ENCODE results near the gene PSMD1. TPM values are rescaled to one million over a fixed set of nuclear protein-coding genes. Genes with fewer than 3 reads are reported as not detected.

Gene PSMD1
- total RNA-seq, 2 experiments from 2014 or later = 106 TPM

DNA sequence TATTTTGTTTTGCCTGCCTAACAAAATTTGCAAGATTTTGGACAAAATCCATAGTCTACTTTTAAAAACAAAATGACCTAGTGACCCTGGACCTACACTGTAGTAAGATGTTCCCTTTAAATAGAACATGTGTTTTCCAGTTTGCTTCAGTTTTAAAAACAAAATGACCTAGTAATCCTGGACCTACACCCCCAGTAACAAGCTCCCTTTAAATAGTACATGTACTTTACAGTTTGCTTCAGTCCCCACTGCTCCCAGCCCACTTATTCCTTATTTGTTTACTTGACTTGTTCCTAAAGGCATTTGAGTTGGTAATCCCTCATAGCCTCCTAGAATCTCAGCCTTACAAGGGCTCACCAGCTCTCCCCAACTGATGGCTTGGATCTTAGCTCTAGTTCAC lies 102.6 kb downstream of the PSMD1 start:
- intact Hi-C loops (cut with micrococcal nuclease) = no loop called here
- no peaks in the 10 kb centered on the region for H3K27me3 Mint-ChIP-seq (ENCODE audit: low read depth)
- H3K4me1 Mint-ChIP-seq (ENCODE audit: low read depth) = peaks cover 14% of the 10 kb centered on the region
- H3K36me3 Mint-ChIP-seq (ENCODE audit: low read depth) = peaks cover 10% of the 10 kb centered on the region
- H3K4me3 Mint-ChIP-seq = no peak overlapping the region
- CTCF ChIA-PET = interaction anchor here (1.7 kb wide), 1 partner anchor 21 kb away, joined by 5 read pairs; no protein-coding TSS in a partner anchor
- no peak overlapping the region for H3K27ac Mint-ChIP-seq
- no peak for DNase-seq
- H3K9me3 Mint-ChIP-seq = no peaks in the 10 kb centered on the region

DNA sequence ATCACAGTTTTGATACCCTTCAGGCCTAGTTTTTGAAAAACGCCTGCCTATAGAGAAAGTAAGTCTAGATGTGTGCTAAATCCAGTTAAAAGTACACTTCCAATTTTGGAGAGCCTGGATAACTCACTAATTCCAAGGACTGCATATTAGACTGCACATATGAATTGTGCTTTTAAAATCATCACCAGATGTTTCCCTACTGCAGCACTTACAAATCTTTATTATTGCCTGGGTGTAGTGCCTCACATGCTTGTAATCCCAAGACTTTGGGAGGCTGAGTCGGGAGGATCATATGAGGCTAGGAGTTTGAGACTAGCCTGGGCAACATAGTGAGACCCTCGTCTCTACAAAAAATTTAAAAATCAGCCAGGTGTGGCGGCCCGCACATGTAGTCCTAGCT lies 104.0 kb downstream of the PSMD1 start:
- peaks cover 14% of the 10 kb centered on the region for H3K36me3 Mint-ChIP-seq (ENCODE audit: low read depth)
- H3K4me3 Mint-ChIP-seq = no peak overlapping the region
- DNase-seq = no peak
- no peak overlapping the region for H3K27ac Mint-ChIP-seq
- intact Hi-C loops (cut with micrococcal nuclease) = no loop called here
- H3K9me3 Mint-ChIP-seq = no peaks in the 10 kb centered on the region
- no peaks in the 10 kb centered on the region for H3K27me3 Mint-ChIP-seq (ENCODE audit: low read depth)
- H3K4me1 Mint-ChIP-seq (ENCODE audit: low read depth) = peaks cover 14% of the 10 kb centered on the region
- CTCF ChIA-PET = no interaction called here

DNA sequence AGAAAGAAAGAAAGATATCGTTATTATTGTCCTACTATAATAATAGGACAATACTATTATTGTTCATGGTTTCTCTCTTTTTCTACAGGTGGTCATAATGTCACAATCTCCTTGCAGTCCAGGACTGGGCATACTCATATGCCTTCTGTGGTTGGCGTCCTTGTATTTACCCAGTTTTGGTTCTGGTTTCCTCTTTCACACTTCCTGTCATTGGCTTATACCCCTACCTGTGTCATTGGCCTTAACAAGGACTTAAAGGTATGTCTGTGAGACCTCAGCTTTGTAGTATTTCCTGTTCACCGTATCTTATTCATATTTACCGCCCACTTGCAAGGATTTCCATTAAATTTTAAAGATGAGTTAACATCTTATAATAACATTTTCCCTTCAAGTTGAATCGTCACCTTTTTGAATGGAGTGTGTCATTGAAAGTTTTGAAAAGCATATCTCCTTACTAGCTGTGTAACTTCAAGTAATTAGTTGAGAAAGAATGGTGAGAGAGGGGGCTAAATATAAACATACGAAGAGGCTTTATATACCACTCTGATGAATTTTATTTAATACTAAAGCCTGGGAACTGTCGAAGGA lies 104.7 kb downstream of the PSMD1 start:
- H3K27me3 Mint-ChIP-seq (ENCODE audit: low read depth) = no peaks in the 10 kb centered on the region
- no peak overlapping the region for H3K4me3 Mint-ChIP-seq
- no peaks in the 10 kb centered on the region for H3K9me3 Mint-ChIP-seq
- peak overlapping the region; percentile 68 for H3K27ac Mint-ChIP-seq
- intact Hi-C loops (cut with micrococcal nuclease) = no loop called here
- H3K4me1 Mint-ChIP-seq (ENCODE audit: low read depth) = peaks cover 14% of the 10 kb centered on the region
- no peak for DNase-seq
- H3K36me3 Mint-ChIP-seq (ENCODE audit: low read depth) = peaks cover 12% of the 10 kb centered on the region
- CTCF ChIA-PET = no interaction called here

DNA sequence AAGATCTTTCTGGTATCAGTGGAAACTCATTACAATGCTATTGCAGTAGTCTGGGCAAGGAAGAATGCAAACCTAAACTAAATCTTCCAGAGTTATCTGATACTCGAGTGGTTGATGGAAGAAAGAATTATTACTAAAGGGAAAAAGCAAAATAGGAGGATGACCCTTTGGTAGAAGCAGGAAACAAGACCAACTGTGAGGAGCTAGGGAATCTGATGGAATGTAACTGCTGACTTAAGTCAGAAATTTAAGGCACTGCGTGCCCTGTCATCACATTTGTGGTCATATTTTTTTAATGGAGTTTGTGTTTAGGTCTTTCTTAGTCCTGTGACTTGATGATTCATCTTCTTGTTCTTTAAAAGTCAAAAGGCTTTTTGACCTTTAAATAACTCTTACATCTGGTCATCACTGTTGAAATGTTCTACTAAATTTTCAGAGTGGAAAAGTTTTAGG lies 105.2 kb downstream of the PSMD1 start:
- DNase-seq = no peak
- Mint-ChIP-seq H3K4me3 (no peak overlapping the region), H3K9me3 (no peaks in the 10 kb centered on the region), H3K27ac (peak overlapping the region; percentile 68), H3K27me3 (ENCODE audit: low read depth) (no peaks in the 10 kb centered on the region), H3K4me1 (ENCODE audit: low read depth) (peaks cover 18% of the 10 kb centered on the region), H3K36me3 (ENCODE audit: low read depth) (peaks cover 15% of the 10 kb centered on the region)
- intact Hi-C loops (cut with micrococcal nuclease) = no loop called here
- CTCF ChIA-PET = no interaction called here

DNA sequence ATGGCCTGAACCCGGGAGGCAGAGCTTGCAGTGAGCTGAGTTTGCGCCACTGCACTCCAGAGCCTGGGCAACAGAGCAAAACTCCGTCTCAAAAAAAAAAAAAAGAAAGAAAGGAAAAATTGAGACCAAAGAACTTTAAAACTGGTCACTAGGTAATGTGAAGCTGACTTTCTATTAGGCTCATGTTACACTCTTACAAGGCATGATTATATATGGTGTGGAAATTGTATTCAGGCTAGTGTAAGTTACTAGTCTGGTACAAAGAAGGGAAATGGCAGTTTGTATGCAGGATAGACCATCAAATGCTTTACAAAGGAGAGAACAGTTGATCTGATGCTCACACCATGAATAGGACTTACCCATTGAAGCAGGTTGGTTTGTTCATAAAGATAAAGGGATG lies 106.3 kb downstream of the PSMD1 start:
- CTCF ChIA-PET = no interaction called here
- intact Hi-C loops (cut with micrococcal nuclease) = no loop called here
- no peak for DNase-seq
- H3K4me3 Mint-ChIP-seq = no peak overlapping the region
- H3K27me3 Mint-ChIP-seq (ENCODE audit: low read depth) = no peaks in the 10 kb centered on the region
- peaks cover 29% of the 10 kb centered on the region for H3K4me1 Mint-ChIP-seq (ENCODE audit: low read depth)
- peaks cover 23% of the 10 kb centered on the region for H3K36me3 Mint-ChIP-seq (ENCODE audit: low read depth)
- no peak overlapping the region for H3K27ac Mint-ChIP-seq
- H3K9me3 Mint-ChIP-seq = no peaks in the 10 kb centered on the region

DNA sequence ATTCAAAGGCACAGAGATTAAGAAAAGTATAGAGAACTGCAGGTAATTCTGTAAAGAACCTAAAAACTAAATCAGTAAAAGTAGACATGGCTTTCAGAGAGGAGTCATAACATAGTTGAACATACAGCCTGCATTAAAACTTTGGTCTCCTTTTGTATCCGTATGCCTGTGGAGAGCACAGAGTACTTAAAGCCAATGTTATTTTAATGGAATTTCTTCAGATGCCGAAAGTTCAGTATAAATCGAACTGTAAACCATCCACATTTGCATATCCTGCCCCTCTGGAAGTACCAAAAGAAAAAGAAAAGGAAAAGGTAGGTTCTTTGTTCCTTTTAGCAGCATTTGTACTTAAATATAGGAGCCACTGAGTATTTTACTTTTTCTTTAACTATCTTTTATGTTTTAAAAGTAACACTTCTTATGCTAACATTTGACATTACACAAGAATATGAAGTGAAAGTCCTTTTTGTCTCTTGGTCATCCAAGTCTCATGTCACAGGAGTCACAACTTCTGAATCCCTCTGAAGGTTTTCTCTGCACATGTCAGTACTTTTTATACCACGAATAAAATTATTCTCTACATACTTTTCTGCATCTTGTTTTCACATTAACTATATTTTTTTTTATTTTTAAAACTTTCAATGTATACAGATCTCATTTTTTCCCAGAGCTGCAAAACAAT lies 106.9 kb downstream of the PSMD1 start:
- H3K4me3 Mint-ChIP-seq = no peak overlapping the region
- no peak for DNase-seq
- peaks cover 34% of the 10 kb centered on the region for H3K4me1 Mint-ChIP-seq (ENCODE audit: low read depth)
- peaks cover 27% of the 10 kb centered on the region for H3K36me3 Mint-ChIP-seq (ENCODE audit: low read depth)
- no peak overlapping the region for H3K27ac Mint-ChIP-seq
- H3K9me3 Mint-ChIP-seq = no peaks in the 10 kb centered on the region
- CTCF ChIA-PET = no interaction called here
- no peaks in the 10 kb centered on the region for H3K27me3 Mint-ChIP-seq (ENCODE audit: low read depth)
- intact Hi-C loops (cut with micrococcal nuclease) = no loop called here

DNA sequence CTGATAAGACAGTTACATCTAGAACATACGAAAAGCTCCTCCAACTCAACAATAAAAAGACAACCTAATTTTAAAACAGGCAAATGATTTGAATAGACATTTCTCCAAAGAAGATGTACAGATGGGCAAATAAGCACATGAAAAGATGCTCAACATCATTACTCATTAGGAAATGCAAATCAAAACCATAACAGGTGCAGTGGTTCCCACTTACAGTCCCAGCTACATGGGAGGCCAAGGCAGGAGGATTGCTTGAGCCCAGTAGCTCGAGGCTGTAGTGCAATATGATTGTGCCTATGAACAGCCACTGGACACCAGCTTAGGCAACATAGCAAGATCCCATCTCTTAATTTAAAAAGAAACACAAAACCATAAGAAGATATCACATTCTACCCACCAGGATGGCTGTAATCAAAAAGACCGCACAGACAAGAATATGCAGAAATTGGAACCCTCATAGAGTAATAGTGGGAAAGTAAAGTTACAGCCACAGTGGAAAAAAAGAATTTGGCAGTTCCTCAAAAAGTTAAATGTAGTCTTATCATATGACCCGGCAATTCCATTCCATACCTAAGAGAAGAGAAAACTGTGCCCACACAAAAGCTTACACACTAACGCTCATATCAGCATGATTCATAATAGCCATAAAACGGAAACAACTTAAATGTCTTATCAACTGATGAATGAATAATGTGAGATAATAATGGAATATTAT lies 111.2 kb downstream of the PSMD1 start:
- no peak for DNase-seq
- Mint-ChIP-seq H3K36me3 (ENCODE audit: low read depth) (peaks cover 45% of the 10 kb centered on the region), H3K27me3 (ENCODE audit: low read depth) (no peaks in the 10 kb centered on the region), H3K4me3 (no peak overlapping the region), H3K4me1 (ENCODE audit: low read depth) (peaks cover 22% of the 10 kb centered on the region), H3K27ac (peak overlapping the region; percentile 9), H3K9me3 (no peaks in the 10 kb centered on the region)
- CTCF ChIA-PET = no interaction called here
- intact Hi-C loops (cut with micrococcal nuclease) = no loop called here

DNA sequence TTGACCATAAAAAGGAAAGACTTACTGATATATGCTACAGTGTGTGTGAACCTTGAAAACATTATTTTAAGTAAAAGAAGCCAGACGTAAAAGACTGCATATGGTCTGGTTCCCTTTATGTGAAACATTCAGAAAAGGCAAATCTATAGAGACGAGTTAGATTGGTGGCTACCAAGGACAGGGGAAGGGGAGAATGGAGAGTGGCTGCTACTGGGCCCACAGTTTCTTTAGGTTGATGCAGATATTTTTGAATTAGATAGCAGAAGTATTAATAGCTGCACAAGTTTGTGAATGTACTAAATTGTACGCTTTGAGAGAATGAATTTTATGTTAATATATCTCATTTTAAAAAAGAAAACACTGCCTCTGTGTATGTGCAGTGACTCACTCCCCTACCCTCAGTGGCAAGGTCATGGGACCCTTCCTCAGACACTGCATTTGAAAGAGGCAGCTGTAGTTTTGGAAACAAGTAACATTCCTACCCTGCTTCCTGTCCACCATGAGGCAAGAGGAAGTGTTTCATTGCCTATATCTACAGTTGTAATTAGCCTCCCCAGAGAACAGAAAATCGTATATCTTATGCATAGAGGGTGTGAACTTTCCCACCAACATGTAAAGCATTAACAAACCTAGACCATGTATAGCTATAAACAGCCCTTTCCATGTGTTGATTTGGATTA lies 111.9 kb downstream of the PSMD1 start:
- Mint-ChIP-seq H3K4me3 (no peak overlapping the region), H3K27ac (no peak overlapping the region), H3K27me3 (ENCODE audit: low read depth) (no peaks in the 10 kb centered on the region), H3K36me3 (ENCODE audit: low read depth) (peaks cover 45% of the 10 kb centered on the region), H3K9me3 (no peaks in the 10 kb centered on the region), H3K4me1 (ENCODE audit: low read depth) (peaks cover 22% of the 10 kb centered on the region)
- intact Hi-C loops (cut with micrococcal nuclease) = no loop called here
- CTCF ChIA-PET = interaction anchor here (1.0 kb wide), 1 partner anchor 247 kb away, joined by 3 read pairs; no protein-coding TSS in a partner anchor
- no peak for DNase-seq

DNA sequence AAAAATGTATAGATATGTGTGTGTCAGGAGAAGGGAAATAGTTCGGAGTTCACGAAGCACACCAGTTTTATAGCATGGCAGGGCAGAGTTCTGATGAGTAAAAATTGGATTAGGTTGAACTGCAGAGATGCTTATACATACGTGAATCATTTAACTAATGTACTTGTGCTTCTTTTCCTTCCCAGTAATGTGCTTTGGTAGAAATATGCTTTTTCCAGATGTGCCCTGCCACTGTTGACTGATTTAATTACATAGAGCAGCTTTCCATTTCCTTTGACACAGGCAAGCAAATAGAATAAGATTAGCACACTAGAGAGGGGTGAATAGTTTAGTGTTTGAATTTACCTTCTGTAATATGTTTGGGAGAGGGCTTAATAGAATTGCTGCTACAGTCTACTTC lies 112.8 kb downstream of the PSMD1 start:
- no peaks in the 10 kb centered on the region for H3K27me3 Mint-ChIP-seq (ENCODE audit: low read depth)
- H3K4me3 Mint-ChIP-seq = no peak overlapping the region
- intact Hi-C loops (cut with micrococcal nuclease) = no loop called here
- H3K36me3 Mint-ChIP-seq (ENCODE audit: low read depth) = peaks cover 45% of the 10 kb centered on the region
- no peaks in the 10 kb centered on the region for H3K9me3 Mint-ChIP-seq
- DNase-seq = no peak
- CTCF ChIA-PET = interaction anchor here (1.0 kb wide), 1 partner anchor 246 kb away, joined by 3 read pairs; no protein-coding TSS in a partner anchor
- no peak overlapping the region for H3K27ac Mint-ChIP-seq
- H3K4me1 Mint-ChIP-seq (ENCODE audit: low read depth) = peaks cover 22% of the 10 kb centered on the region

DNA sequence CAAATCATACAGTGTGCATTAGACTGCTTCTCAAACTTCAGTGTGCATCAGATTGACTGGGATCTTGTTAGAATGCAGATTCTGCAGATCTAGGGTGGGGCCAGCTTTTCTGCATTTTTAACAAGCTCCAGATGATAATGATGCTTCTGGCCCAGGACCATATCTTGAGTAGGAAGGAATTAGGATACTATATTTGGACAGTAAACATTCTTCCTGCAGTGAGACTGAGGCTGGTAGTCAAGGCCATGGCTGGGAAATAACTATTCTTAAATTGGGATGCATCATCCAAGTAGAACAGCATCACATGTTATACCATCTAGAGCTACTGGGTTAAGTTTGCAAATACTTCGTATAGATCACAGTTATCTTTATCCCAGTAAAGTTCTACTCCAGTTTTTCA lies 113.4 kb downstream of the PSMD1 start:
- CTCF ChIA-PET = no interaction called here
- intact Hi-C loops (cut with micrococcal nuclease) = no loop called here

DNA sequence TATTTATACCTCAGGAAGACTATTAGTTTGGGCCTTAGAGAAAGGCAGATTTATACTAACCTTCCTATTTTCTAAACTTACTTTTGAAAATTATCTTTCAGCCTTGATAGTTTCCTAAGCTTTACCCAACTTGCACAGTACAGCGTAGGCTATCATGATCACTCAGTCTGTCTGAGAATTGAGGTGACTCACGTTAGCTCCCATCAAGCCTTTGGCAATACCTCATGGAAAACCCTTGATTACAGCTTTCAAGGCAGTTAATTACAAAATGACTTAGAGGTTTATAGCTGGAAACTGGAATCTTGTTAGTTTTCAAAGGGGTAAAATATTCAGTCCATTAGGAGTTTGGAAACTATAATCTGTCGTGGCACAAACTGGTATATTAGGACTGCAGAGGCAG lies 115.4 kb downstream of the PSMD1 start:
- H3K27me3 Mint-ChIP-seq (ENCODE audit: low read depth) = no peaks in the 10 kb centered on the region
- peaks cover 18% of the 10 kb centered on the region for H3K4me1 Mint-ChIP-seq (ENCODE audit: low read depth)
- H3K9me3 Mint-ChIP-seq = no peaks in the 10 kb centered on the region
- CTCF ChIA-PET = no interaction called here
- DNase-seq = no peak
- intact Hi-C loops (cut with micrococcal nuclease) = no loop called here
- peaks cover 48% of the 10 kb centered on the region for H3K36me3 Mint-ChIP-seq (ENCODE audit: low read depth)
- H3K27ac Mint-ChIP-seq = no peak overlapping the region
- no peak overlapping the region for H3K4me3 Mint-ChIP-seq

More for the DNA sequence above, 113.4 kb downstream of the PSMD1 start:
- peaks cover 48% of the 10 kb centered on the region for H3K36me3 Mint-ChIP-seq (ENCODE audit: low read depth)
- peaks cover 22% of the 10 kb centered on the region for H3K4me1 Mint-ChIP-seq (ENCODE audit: low read depth)
- no peak overlapping the region for H3K27ac Mint-ChIP-seq
- H3K27me3 Mint-ChIP-seq (ENCODE audit: low read depth) = no peaks in the 10 kb centered on the region
- no peak for DNase-seq
- no peak overlapping the region for H3K4me3 Mint-ChIP-seq
- H3K9me3 Mint-ChIP-seq = no peaks in the 10 kb centered on the region

DNA sequence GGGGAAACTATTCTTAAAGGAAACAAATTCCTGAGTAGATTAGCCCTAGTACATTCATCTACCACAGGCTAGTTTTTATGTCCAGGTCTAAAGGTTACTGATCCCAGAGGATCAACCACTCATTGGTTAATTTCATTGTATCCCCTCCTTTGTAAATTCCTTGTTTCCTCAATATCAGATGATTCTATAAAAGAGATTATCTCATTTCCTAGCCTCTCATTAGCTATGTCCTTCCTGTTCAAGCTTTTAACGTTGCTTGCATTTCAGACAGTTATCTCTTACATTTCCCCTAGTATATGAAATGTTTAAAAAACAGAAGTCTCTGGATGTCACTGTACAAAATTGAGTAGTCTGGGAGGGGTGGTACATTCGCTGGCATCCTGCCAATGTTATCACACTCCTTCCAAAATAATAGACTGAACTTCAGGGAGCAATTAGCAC lies 117.6 kb downstream of the PSMD1 start:
- Mint-ChIP-seq H3K27ac (no peak overlapping the region), H3K36me3 (ENCODE audit: low read depth) (peaks cover 33% of the 10 kb centered on the region), H3K4me3 (no peak overlapping the region), H3K9me3 (no peaks in the 10 kb centered on the region), H3K4me1 (ENCODE audit: low read depth) (peaks cover 5% of the 10 kb centered on the region), H3K27me3 (ENCODE audit: low read depth) (no peaks in the 10 kb centered on the region)
- CTCF ChIA-PET = interaction anchor here (0.6 kb wide), 1 partner anchor 41 kb away, joined by 4 read pairs; no protein-coding TSS in a partner anchor
- no peak for DNase-seq
- intact Hi-C loops (cut with micrococcal nuclease) = no loop called here

All from activated naive CD4-positive, alpha-beta T cell treated with anti-CD3 and anti-CD28 coated beads for 36 hours (primary cell).